Nephron (organoid): ENCODE results near the gene RALGAPA2.

Source experiments
- H3K27ac Mint-ChIP-seq, 3 experiments: 2 replicates each; pipeline ENCODE4 v1.8.0; 2020; ENCODE audit warnings: mixed read lengths in 3 of 3, mild to moderate bottlenecking in 2 of 3, moderate library complexity in 1 of 3
- H3K27me3 Mint-ChIP-seq: 2 replicates; pipeline ENCODE4 v1.8.0; 2021; ENCODE audit warnings: low read depth, mild to moderate bottlenecking, moderate library complexity, mixed read lengths
- H3K36me3 Mint-ChIP-seq: 2 replicates; pipeline ENCODE4 v1.8.0; 2020; ENCODE audit warnings: low read depth, mixed read lengths
- H3K4me1 Mint-ChIP-seq: 2 replicates; pipeline ENCODE4 v1.8.0; 2020; ENCODE audit warnings: mixed read lengths
- H3K4me3 Mint-ChIP-seq, 3 experiments: 2 replicates each; pipeline ENCODE4 v1.8.0; 2020; ENCODE audit warnings: mild to moderate bottlenecking in 3 of 3, mixed read lengths in 3 of 3, moderate library complexity in 2 of 3
- H3K9me3 Mint-ChIP-seq: 2 replicates; pipeline ENCODE4 v1.8.0; 2020; ENCODE audit warnings: mixed read lengths
- TF ChIP-seq, protein P1 (sequence below), 3 experiments: fragments of 200-600 bp; sonication (generic); IDR thresholded peaks; one replicate each; pipeline ENCODE4 v1.5.0; 2021; ENCODE audit warnings: antibody characterized with exemption in 3 of 3; ENCODE audit not compliant: unreplicated experiment in 3 of 3

RALGAPA2 gene

DNA sequence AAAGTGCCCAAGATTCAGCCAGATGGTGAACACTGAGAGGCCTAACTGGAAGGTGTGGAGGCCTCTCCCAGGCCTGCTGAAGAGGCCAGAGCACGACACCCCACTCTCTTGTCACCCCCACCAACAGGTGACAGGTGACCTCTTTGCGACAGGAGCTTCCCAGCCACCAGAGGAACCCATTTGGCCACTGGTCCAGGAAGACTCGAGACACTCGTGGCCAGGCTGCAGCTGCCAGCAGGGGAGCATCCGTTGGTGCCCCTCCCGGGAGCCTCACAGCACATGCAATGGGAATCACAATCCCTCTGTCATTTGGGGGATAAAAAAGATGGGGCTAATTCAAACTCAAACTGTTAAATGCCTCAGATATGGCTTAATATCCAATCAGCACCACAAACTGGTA is 181.2 kb downstream of the RALGAPA2 start:
- no peaks in the 10 kb centered on the region for H3K27me3 Mint-ChIP-seq
- H3K4me1 Mint-ChIP-seq, result peaks cover 4% of the 10 kb centered on the region
- no peaks in the 10 kb centered on the region for H3K36me3 Mint-ChIP-seq
- TF ChIP-seq, protein P1, sequence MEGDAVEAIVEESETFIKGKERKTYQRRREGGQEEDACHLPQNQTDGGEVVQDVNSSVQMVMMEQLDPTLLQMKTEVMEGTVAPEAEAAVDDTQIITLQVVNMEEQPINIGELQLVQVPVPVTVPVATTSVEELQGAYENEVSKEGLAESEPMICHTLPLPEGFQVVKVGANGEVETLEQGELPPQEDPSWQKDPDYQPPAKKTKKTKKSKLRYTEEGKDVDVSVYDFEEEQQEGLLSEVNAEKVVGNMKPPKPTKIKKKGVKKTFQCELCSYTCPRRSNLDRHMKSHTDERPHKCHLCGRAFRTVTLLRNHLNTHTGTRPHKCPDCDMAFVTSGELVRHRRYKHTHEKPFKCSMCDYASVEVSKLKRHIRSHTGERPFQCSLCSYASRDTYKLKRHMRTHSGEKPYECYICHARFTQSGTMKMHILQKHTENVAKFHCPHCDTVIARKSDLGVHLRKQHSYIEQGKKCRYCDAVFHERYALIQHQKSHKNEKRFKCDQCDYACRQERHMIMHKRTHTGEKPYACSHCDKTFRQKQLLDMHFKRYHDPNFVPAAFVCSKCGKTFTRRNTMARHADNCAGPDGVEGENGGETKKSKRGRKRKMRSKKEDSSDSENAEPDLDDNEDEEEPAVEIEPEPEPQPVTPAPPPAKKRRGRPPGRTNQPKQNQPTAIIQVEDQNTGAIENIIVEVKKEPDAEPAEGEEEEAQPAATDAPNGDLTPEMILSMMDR (IDR thresholded peaks at IDR 0.05; ENCODE audit: unreplicated experiment in 3 of 3), result no peak
- H3K9me3 Mint-ChIP-seq, result no peaks in the 10 kb centered on the region
- H3K4me3 Mint-ChIP-seq, result no peak overlapping the region
- no peak overlapping the region for H3K27ac Mint-ChIP-seq

- Mint-ChIP-seq H3K9me3 (no peaks in the 10 kb centered on the region), H3K4me1 (peaks cover 4% of the 10 kb centered on the region), H3K36me3 (no peaks in the 10 kb centered on the region), H3K27ac (no peak overlapping the region), H3K27me3 (peaks cover under 1% of the 10 kb centered on the region), H3K4me3 (no peak overlapping the region)
- TF ChIP-seq, protein P1 (IDR thresholded peaks at IDR 0.05; ENCODE audit: unreplicated experiment in 3 of 3), result no peak
These were observed 181.9 kb downstream of the RALGAPA2 start for GRCh38 chr20:20530428-20531151.

DNA sequence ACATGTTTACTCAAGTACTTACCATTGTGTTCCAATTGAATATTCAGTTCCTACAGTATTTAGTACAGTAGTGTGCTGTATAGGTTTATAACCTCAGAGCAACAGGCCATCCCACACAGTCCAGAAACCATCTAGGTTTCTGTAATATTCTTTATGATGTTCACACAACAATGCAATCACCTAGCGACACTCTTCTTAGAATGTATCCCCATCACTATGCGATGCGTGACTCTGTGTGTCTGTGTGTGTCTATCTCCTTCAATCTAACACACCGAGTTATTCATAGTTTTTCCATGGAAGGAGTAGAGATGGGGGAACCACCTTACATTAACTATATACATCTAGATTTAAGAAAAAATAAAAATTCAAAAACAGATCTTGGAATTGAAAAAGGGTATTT is 182.8 kb downstream of the RALGAPA2 start:
- Mint-ChIP-seq H3K27me3 (peaks cover 6% of the 10 kb centered on the region), H3K9me3 (no peaks in the 10 kb centered on the region), H3K36me3 (no peaks in the 10 kb centered on the region), H3K27ac (no peak overlapping the region), H3K4me3 (no peak overlapping the region), H3K4me1 (peaks cover 4% of the 10 kb centered on the region)
- TF ChIP-seq, protein P1 (IDR thresholded peaks at IDR 0.05; ENCODE audit: unreplicated experiment in 3 of 3), result no peak

GRCh38 chr20:20528861-20529260 is 183.6 kb downstream of the RALGAPA2 start:
- H3K27me3 Mint-ChIP-seq, result peaks cover 6% of the 10 kb centered on the region

GRCh38 chr20:20527661-20528060 is 184.8 kb downstream of the RALGAPA2 start:
- Mint-ChIP-seq H3K4me3 (no peak overlapping the region), H3K27me3 (peaks cover 6% of the 10 kb centered on the region), H3K36me3 (no peaks in the 10 kb centered on the region), H3K4me1 (peaks cover 4% of the 10 kb centered on the region), H3K9me3 (no peaks in the 10 kb centered on the region), H3K27ac (no peak overlapping the region)
- TF ChIP-seq, protein P1 (IDR thresholded peaks at IDR 0.05; ENCODE audit: unreplicated experiment in 3 of 3), result no peak

More at GRCh38 chr20:20528861-20529260, 183.6 kb downstream of the RALGAPA2 start:
- TF ChIP-seq, protein P1 (IDR thresholded peaks at IDR 0.05; ENCODE audit: unreplicated experiment in 3 of 3), result no peak
- Mint-ChIP-seq H3K36me3 (no peaks in the 10 kb centered on the region), H3K4me3 (no peak overlapping the region), H3K9me3 (no peaks in the 10 kb centered on the region), H3K4me1 (peaks cover 4% of the 10 kb centered on the region), H3K27ac (peak overlapping the region in 1 of 3 experiments; percentile 33)

GRCh38 chr20:20525756-20526155 is 186.7 kb downstream of the RALGAPA2 start:
- TF ChIP-seq, protein P1 (IDR thresholded peaks at IDR 0.05; ENCODE audit: unreplicated experiment in 3 of 3), result no peak
- H3K27ac Mint-ChIP-seq, result no peak overlapping the region
- peaks cover 6% of the 10 kb centered on the region for H3K27me3 Mint-ChIP-seq
- peaks cover 6% of the 10 kb centered on the region for H3K36me3 Mint-ChIP-seq
- peaks cover 4% of the 10 kb centered on the region for H3K4me1 Mint-ChIP-seq
- H3K9me3 Mint-ChIP-seq, result no peaks in the 10 kb centered on the region
- H3K4me3 Mint-ChIP-seq, result no peak overlapping the region
